Lung (tissue), 12 donors: ENCODE data around the gene PCYOX1L. TPM values are rescaled to one million over a fixed set of nuclear protein-coding genes. Genes with fewer than 3 reads are reported as not detected.

Experiments
- ATAC-seq: fragments of 200-7000 bp; cut with Tn5 transposase; one replicate; pipeline ENCODE4 v1.9.1; 2020; ENCODE audit warnings: moderate number of reproducible peaks; ENCODE audit not compliant: insufficient read depth, low FRiP score
- DNase-seq, 3 donors: peaks; one replicate each; pipeline ENCODE4 v3.0.0-alpha.2; 2013 to 2017
- H3K27ac ChIP-seq, 2 donors: one replicate each; pipeline ENCODE4 v1.5.1; 2013; ENCODE audit warnings: mild to moderate bottlenecking in 2 of 2, moderate library complexity in 2 of 2, control low read depth in 1 of 2, inconsistent platforms in 1 of 2, low read depth in 1 of 2, low read length in 1 of 2
- H3K27me3 ChIP-seq, 3 donors: one replicate each; pipeline ENCODE4 v1.5.1; 2013; ENCODE audit warnings: low read length in 2 of 3; ENCODE audit not compliant: control insufficient read depth in 3 of 3, insufficient read depth in 3 of 3
- H3K36me3 ChIP-seq, 4 donors: one replicate each; pipeline ENCODE4 v1.5.1; 2013; ENCODE audit warnings: low read length in 4 of 4, mild to moderate bottlenecking in 1 of 4, moderate library complexity in 1 of 4; ENCODE audit not compliant: control insufficient read depth in 4 of 4, insufficient read depth in 4 of 4
- H3K4me1 ChIP-seq, 5 donors: one replicate each; pipeline ENCODE4 v1.5.1; 2013; ENCODE audit warnings: low read length in 5 of 5, mild to moderate bottlenecking in 2 of 5, moderate library complexity in 1 of 5; ENCODE audit not compliant: control insufficient read depth in 5 of 5, insufficient read depth in 5 of 5
- H3K4me3 ChIP-seq: one replicate; pipeline ENCODE4 v1.5.1; 2013; ENCODE audit warnings: mild to moderate bottlenecking, control low read depth, moderate library complexity
- H3K9ac ChIP-seq, 2 donors: one replicate each; pipeline ENCODE4 v1.5.1; 2013; ENCODE audit warnings: low read length in 2 of 2, control low read depth in 1 of 2; ENCODE audit not compliant: insufficient read depth in 1 of 2
- H3K9me3 ChIP-seq, 4 donors: one replicate each; pipeline ENCODE4 v1.5.1; 2013; ENCODE audit warnings: low read length in 3 of 4, mild to moderate bottlenecking in 1 of 4, moderate library complexity in 1 of 4; ENCODE audit not compliant: control insufficient read depth in 4 of 4, insufficient read depth in 3 of 4
- WGBS, 2 donors: extraction: QIAGEN DNeasy Blood & Tissue Kit; methylation state at CpG; one replicate each; pipeline ENCODE4 v1.1.7; 2013; 5-methylcytosine and 5-hydroxymethylcytosine counted together
- polyA plus RNA-seq, 2 donors: library from polyadenylated mRNA; stranded (reverse); fragments of 200-250 nt; gene quantifications; one replicate each; pipeline ENCODE4 v1.2.1, GENCODE V29; 2013
- total RNA-seq, 2 donors: library from RNA; depleted of rRNA in 1 of 2; stranded (reverse); fragments of >200 nt in 1 of 2; gene quantifications; one replicate each; pipeline ENCODE4 v1.2.1, GENCODE V29; 2014 to 2021
- TF ChIP-seq, protein P1 (sequence below): IDR thresholded peaks from 2 replicates; pipeline ENCODE4 v1.5.1; 2012; ENCODE audit warnings: mild to moderate bottlenecking; ENCODE audit errors: control extremely low read depth, extremely low read depth
- donor health status: control.
- donor health status: control.
- donor health status: Bipolar disorder and iron deficiency.
- donor health status: healthy.
- donor health status: DM: yes; HTN: yes; CAD: no.

The PCYOX1L gene
- total and polyA plus RNA-seq, 4 donors: 4.8 to 9.3 (median 7.3) TPM

DNA sequence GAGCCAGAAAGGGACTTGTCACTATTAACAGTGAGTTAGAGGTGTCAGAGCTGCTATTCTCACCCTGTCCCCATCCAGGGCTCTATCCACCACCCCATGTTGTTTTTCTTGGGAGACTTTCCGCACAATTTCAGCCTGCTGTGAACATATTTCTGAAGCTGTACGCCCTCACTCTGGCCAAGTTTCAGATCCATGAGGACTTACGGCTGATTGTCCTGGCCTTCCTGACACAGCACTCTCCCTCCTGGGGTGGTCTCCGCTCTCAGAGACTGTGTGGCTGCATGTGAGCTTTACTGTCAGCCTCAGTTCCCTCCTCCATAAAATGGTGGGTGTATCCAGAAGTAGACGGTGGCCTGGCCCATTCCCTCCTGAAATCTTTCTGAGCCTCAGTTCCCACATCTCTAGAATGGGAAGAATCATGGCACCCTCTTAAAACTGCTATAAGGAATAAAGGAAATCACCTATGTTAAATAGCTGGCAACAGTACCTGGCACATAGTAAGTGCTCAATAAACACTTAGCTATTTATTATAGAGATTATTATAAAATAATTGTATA is 22.1 kb downstream of the PCYOX1L start:
- Histone ChIP-seq H3K9ac (peak overlapping the region in 1 of 2 donors; percentile 36), H3K9me3 (no peaks in the 10 kb centered on the region), H3K27ac (no peak overlapping the region), H3K4me3 (no peak overlapping the region), H3K4me1 (peaks cover 0 to 51% (median 17%) of the 10 kb centered on the region in 5 donors), H3K36me3 (no peaks in the 10 kb centered on the region), H3K27me3 (no peaks in the 10 kb centered on the region)
- TF ChIP-seq, protein P1, sequence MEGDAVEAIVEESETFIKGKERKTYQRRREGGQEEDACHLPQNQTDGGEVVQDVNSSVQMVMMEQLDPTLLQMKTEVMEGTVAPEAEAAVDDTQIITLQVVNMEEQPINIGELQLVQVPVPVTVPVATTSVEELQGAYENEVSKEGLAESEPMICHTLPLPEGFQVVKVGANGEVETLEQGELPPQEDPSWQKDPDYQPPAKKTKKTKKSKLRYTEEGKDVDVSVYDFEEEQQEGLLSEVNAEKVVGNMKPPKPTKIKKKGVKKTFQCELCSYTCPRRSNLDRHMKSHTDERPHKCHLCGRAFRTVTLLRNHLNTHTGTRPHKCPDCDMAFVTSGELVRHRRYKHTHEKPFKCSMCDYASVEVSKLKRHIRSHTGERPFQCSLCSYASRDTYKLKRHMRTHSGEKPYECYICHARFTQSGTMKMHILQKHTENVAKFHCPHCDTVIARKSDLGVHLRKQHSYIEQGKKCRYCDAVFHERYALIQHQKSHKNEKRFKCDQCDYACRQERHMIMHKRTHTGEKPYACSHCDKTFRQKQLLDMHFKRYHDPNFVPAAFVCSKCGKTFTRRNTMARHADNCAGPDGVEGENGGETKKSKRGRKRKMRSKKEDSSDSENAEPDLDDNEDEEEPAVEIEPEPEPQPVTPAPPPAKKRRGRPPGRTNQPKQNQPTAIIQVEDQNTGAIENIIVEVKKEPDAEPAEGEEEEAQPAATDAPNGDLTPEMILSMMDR: no peak
- ATAC-seq: no peak
- 92 to 94% methylated on average over 5 of the region's 5 CpGs for WGBS, 2 donors
- peak in 2 of 3 donors; percentile 42 to 61 for DNase-seq

DNA sequence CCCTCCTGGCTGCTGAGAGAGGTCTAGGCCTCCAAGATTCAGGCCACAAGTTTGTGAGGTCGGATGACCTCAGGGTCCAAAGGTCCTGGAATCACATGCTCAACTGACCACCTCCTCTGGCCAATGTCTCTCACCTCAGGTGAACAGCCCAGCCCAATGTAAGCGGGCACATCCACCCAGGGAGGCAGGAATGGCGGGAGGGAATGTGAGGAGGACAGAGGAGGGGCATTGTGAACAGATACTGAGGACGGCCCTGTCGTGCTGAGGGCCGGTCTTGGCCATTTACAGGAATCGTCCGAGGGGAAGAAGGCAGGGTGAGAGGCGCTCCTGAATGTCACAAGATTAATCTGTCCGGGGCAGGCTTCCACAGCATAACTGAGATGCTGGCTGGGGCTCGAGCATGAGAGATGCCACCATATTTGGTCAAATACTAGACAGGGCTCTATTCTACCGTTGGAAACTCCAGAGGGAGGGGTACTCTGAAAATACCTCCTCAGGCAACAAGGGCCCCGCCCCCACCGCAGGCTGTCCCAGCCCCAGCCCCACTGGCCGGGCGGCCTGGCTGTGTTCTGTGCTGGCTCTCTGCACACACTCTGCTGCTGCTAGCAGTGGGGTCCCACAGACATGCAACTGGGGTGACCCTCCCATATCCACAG is 22.7 kb downstream of the PCYOX1L start:
- WGBS, 2 donors: 77 to 85% methylated on average over 16 of the region's 16 CpGs

DNA sequence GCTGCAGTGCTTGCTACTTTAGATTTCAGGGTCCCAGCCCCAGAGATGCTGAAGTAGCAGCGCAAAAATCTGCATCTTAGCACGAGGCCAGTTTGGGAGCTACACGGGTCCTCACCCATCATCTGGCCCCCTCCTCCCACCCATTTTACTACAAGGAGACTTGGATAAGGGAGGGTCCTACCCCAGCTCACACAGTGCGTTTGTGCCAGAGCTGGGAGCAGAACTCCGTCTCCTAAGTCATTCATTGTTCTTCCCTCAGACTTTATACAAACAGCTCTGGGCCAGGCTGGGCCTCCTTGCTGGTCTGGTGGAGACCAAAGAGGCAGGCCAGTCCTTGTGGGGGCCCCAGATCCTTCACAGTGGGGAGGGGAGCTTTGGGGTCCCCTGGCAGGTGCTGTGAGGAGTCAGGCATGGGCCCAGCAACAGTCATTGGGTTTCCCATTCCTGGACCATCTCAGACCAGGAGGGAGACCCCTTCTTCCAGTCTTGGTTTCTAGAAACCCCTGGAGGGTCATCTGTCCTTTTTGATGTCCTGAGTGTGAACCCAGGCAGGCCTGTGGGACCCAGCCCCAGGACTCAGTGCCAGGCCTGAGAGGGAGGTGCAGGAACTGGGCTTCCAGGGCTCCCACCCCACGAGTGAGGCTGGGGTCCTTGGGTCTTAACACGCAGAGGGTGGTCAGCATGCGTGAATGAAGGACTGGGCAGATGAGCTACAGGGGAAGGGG is 23.6 kb downstream of the PCYOX1L start:
- Histone ChIP-seq H3K27ac (peak overlapping the region in 1 of 2 donors; percentile 28), H3K4me3 (no peak overlapping the region), H3K36me3 (no peaks in the 10 kb centered on the region), H3K9ac (no peak overlapping the region), H3K4me1 (peaks cover 5 to 64% (median 25%) of the 10 kb centered on the region in 5 donors), H3K9me3 (no peaks in the 10 kb centered on the region), H3K27me3 (no peaks in the 10 kb centered on the region)
- 55 to 58% methylated on average over 8 of the region's 8 CpGs for WGBS, 2 donors
- TF ChIP-seq, protein P1: no peak
- DNase-seq (no peak), ATAC-seq (no peak)

More for the DNA sequence above, 22.7 kb downstream of the PCYOX1L start:
- no peaks in the 10 kb centered on the region for H3K9me3 ChIP-seq
- no peak overlapping the region for H3K4me3 ChIP-seq
- no peaks in the 10 kb centered on the region for H3K27me3 ChIP-seq
- peak overlapping the region in 1 of 2 donors; percentile 9 for H3K27ac ChIP-seq
- no peak for ATAC-seq
- no peaks in the 10 kb centered on the region for H3K36me3 ChIP-seq
- DNase-seq: peak in 2 of 3 donors; percentile 37 to 53
- TF ChIP-seq, protein P1: no peak
- peaks cover 0 to 56% (median 19%) of the 10 kb centered on the region in 5 donors for H3K4me1 ChIP-seq
- H3K9ac ChIP-seq: no peak overlapping the region
